ENCODE measurements around the gene SEMA6C. TPM values are rescaled to one million over a fixed set of nuclear protein-coding genes. Genes with fewer than 3 reads are reported as not detected.
A peak's percentile ranks its signal among the peaks of the same experiment; 100 is the strongest.

SEMA6C gene
- total and polyA plus RNA-seq, 2 of the 13 experiments (the other 11 are each of a cell fraction or from before 2014, with no cell fraction given): 1.4 to 2.9 TPM

- TF ChIP-seq CEBPB (IDR thresholded peaks at IDR 0.05; ENCODE audit: borderline replicate concordance, low read depth, low read length): no peak
- no peak for TF ChIP-seq HIVEP1 (CRISPR knock-in tag; IDR thresholded peaks at IDR 0.05)
- no peak for TF ChIP-seq FOXM1 (CRISPR knock-in tag; IDR thresholded peaks at IDR 0.05)
- TF ChIP-seq KIAA2018 (CRISPR knock-in tag; IDR thresholded peaks at IDR 0.05; ENCODE audit: borderline replicate concordance): no peak
- peak; percentile 70 for TF ChIP-seq PRDM10 (CRISPR knock-in tag; IDR thresholded peaks at IDR 0.05; ENCODE audit: low read depth)
- no peak for TF ChIP-seq ZNF280B (CRISPR knock-in tag; IDR thresholded peaks at IDR 0.05; ENCODE audit: borderline replicate concordance)
- no peak for TF ChIP-seq NR3C1 (CRISPR knock-in tag; IDR thresholded peaks at IDR 0.05)
- no peak for TF ChIP-seq ZNF773 (CRISPR knock-in tag; IDR thresholded peaks at IDR 0.05; ENCODE audit: borderline replicate concordance)
- TF ChIP-seq ZNF772 (CRISPR knock-in tag; IDR thresholded peaks at IDR 0.05): no peak
- TF ChIP-seq RBM39 (IDR thresholded peaks at IDR 0.05; ENCODE audit: low read depth, low read length, poor library complexity, severe bottlenecking): peak; percentile 31
- TF ChIP-seq THRA (CRISPR knock-in tag; IDR thresholded peaks at IDR 0.05; ENCODE audit: borderline replicate concordance): 0 out of 2 replicates have a peak, but pooled peaks have one; percentile 7
- TF ChIP-seq ZFP41 (CRISPR knock-in tag; IDR thresholded peaks at IDR 0.05; ENCODE audit: borderline replicate concordance): 0 out of 2 replicates have a peak, but pooled peaks have one; percentile 60
- TF ChIP-seq EHMT2 (IDR thresholded peaks at IDR 0.05; ENCODE audit: borderline replicate concordance, low read depth, low read length): no peak
Measured at GRCh38 chr1:151165281-151165737, 18.9 kb upstream of the SEMA6C start (continued).
